Adrenal gland (tissue), 12 donors: ENCODE data around the gene MACROD2. TPM values are rescaled to one million over a fixed set of nuclear protein-coding genes. Genes with fewer than 3 reads are reported as not detected.

Source experiments
- DNase-seq, 7 donors: peaks; one replicate each; pipeline ENCODE4 v3.0.0-alpha.2; 2019 to 2020
- H3K27ac ChIP-seq, 5 donors: fragments of 200-600 bp; sonication (generic) in 4 of 5; 1 replicate in 3 of 5; 2 replicates in 2 of 5; pipeline versions ENCODE4 v1.5.1 to v1.8.0; 2016 to 2020; ENCODE audit warnings: mild to moderate bottlenecking in 1 of 5
- H3K27me3 ChIP-seq: fragments of 200-600 bp; 2 replicates; pipeline ENCODE4 v1.8.0; 2021
- H3K36me3 ChIP-seq, 2 donors: fragments of 200-600 bp; replicated peaks in 1 of 2; 1 replicate in 1 of 2; 2 replicates in 1 of 2; pipeline versions ENCODE4 v1.5.1 to v1.8.0; 2018 to 2022
- H3K4me1 ChIP-seq, 2 donors: fragments of 200-600 bp; replicated peaks in 1 of 2; 1 replicate in 1 of 2; 2 replicates in 1 of 2; pipeline versions ENCODE4 v1.5.1 to v1.8.0; 2018 to 2021
- H3K4me3 ChIP-seq, 4 donors: fragments of 200-600 bp; sonication (generic) in 3 of 4; one replicate each; pipeline ENCODE4 v1.5.1; 2016 to 2018
- H3K9me3 ChIP-seq, 3 donors: fragments of 200-600 bp; sonication (generic) in 1 of 3; replicated peaks in 1 of 3; 1 replicate in 2 of 3; 2 replicates in 1 of 3; pipeline versions ENCODE4 v1.5.1 to v1.8.0; 2016 to 2021
- CTCF ChIP-seq, 6 experiments: fragments of 450-650 bp in 4 of 6; fragments of 200-600 bp in 2 of 6; sonication (generic) in 1 of 6; IDR thresholded peaks; 1 replicate in 5 of 6; 2 replicates in 1 of 6; pipeline versions ENCODE4 v1.5.1 to v1.8.0; 2016 to 2021; ENCODE audit warnings: antibody characterized with exemption in 6 of 6, mild to moderate bottlenecking in 2 of 6, moderate library complexity in 1 of 6
- POLR2A ChIP-seq, 2 donors: fragments of 450-650 bp; IDR thresholded peaks; one replicate each; pipeline ENCODE4 v1.6.1; 2017; ENCODE audit warnings: antibody characterized with exemption in 2 of 2, mild to moderate bottlenecking in 2 of 2, moderate library complexity in 1 of 2
- WGBS, 4 donors: extraction: QIAGEN DNeasy Blood & Tissue Kit in 2 of 4; methylation state at CpG; one replicate each; pipeline versions ENCODE4 v1.1.5 to v1.1.7; 2013 to 2017; 5-methylcytosine and 5-hydroxymethylcytosine counted together
- intact Hi-C, 2 donors: fragments of 100-400 bp; cut with DNase I; formaldehyde crosslinking; loops; one replicate each; pipeline versions ENCODE4 v1.14.1 to v1.15.0; 2022 to 2023
- polyA plus RNA-seq, 3 donors: library from polyadenylated mRNA; stranded (reverse); fragments of 200-250 nt in 2 of 3; fragments of 350-450 nt in 1 of 3; fragmentation: Illumina TruSeq in 1 of 3; extraction: RNeasy Lipid Tissue Mini Kit (QIAGEN cat#74804) in 1 of 3; gene quantifications; one replicate each; pipeline ENCODE4 v1.2.3, GENCODE V29; 2013 to 2014
- total RNA-seq, 9 donors: library from RNA; depleted of rRNA in 4 of 9; stranded (reverse); fragments of >200 nt in 4 of 9; fragments of 120-200 nt in 1 of 9; fragmentation: NEBNext Ultra II Directional in 1 of 9; extraction: Animal tissue kit (Norgen Biotek cat#: 25700) in 1 of 9; gene quantifications; one replicate each; pipeline versions ENCODE4 v1.1.0 to v1.2.4, GENCODE V29; 2013 to 2023
- donor health status: healthy with polysubstance abuse.
- donor health status: Bipolar disorder and iron deficiency.
- donor health status: DM: yes; HTN: yes; CAD: no.
- donor health status: DM: no; HTN: no; CAD: no.
- donor health status: DM: no; HTN: no; CAD: no.
- donor health status: DM: yes; HTN: yes; CAD: no.

MACROD2 gene
- total and polyA plus RNA-seq, 12 donors, result 1.1 to 21.2 (median 6.4) TPM

GRCh38 chr20:15836634-15837033 is 1841.3 kb downstream of the MACROD2 start:
- Histone ChIP-seq H3K4me1 (no peaks in the 10 kb centered on the region), H3K9me3 (no peaks in the 10 kb centered on the region), H3K27ac (no peak overlapping the region), H3K36me3 (no peaks in the 10 kb centered on the region), H3K4me3 (no peak overlapping the region), H3K27me3 (no peaks in the 10 kb centered on the region)
- 73 to 84% (median 80%) methylated on average over 2 of the region's 2 CpGs for WGBS, 4 donors
- TF ChIP-seq CTCF (IDR thresholded peaks at IDR 0.05) (no peak), POLR2A (IDR thresholded peaks at IDR 0.05) (no peak)
- intact Hi-C loops, result no loop called here
- DNase-seq, result no peak

GRCh38 chr20:15837563-15837962 is 1842.2 kb downstream of the MACROD2 start:
- intact Hi-C loops, result no loop called here
- TF ChIP-seq CTCF (IDR thresholded peaks at IDR 0.05) (no peak), POLR2A (IDR thresholded peaks at IDR 0.05) (no peak)
- Histone ChIP-seq H3K27me3 (no peaks in the 10 kb centered on the region), H3K4me3 (no peak overlapping the region), H3K4me1 (no peaks in the 10 kb centered on the region), H3K9me3 (no peaks in the 10 kb centered on the region), H3K36me3 (no peaks in the 10 kb centered on the region), H3K27ac (no peak overlapping the region)
- WGBS, 4 donors, result 85 to 90% (median 88%) methylated on average over 3 of the region's 3 CpGs
- DNase-seq, result no peak

GRCh38 chr20:15838466-15838865 is 1843.2 kb downstream of the MACROD2 start:
- DNase-seq, result no peak
- Histone ChIP-seq H3K27me3 (no peaks in the 10 kb centered on the region), H3K4me1 (no peaks in the 10 kb centered on the region), H3K36me3 (no peaks in the 10 kb centered on the region), H3K4me3 (no peak overlapping the region), H3K27ac (no peak overlapping the region), H3K9me3 (no peaks in the 10 kb centered on the region)
- TF ChIP-seq CTCF (IDR thresholded peaks at IDR 0.05) (no peak), POLR2A (IDR thresholded peaks at IDR 0.05) (no peak)
- 66 to 82% (median 74%) methylated on average over 2 of the region's 2 CpGs for WGBS, 4 donors
- intact Hi-C loops, result no loop called here

- TF ChIP-seq POLR2A (IDR thresholded peaks at IDR 0.05) (no peak), CTCF (IDR thresholded peaks at IDR 0.05) (no peak)
- intact Hi-C loops, result no loop called here
- no peak overlapping the region for H3K27ac ChIP-seq
- no peaks in the 10 kb centered on the region for H3K36me3 ChIP-seq
- no peaks in the 10 kb centered on the region for H3K9me3 ChIP-seq
- no peaks in the 10 kb centered on the region for H3K27me3 ChIP-seq
- no peak for DNase-seq
- H3K4me3 ChIP-seq, result no peak overlapping the region
- H3K4me1 ChIP-seq, result no peaks in the 10 kb centered on the region
- WGBS, 4 donors, result 41 to 72% (median 53%) methylated on average over 4 of the region's 4 CpGs
Observed at GRCh38 chr20:15840636-15841301, 1845.5 kb downstream of the MACROD2 start.
